SK-N-MC (cell line): ENCODE measurements around the gene GAL3ST3.
"Not testable (repeated sequence)": the region's sequence is repeated elsewhere in the genome, so short reads cannot be mapped to it uniquely, and the experiment has no call there.

Experiments used
- DNase-seq: peaks from one replicate; pipeline ENCODE4 v3.0.0-alpha.2; 2011; ENCODE audit warnings: low read depth, low spot score
- H3K27ac ChIP-seq: fragments of 200-600 bp; sonication (generic); 2 replicates; pipeline ENCODE4 v1.5.1; 2016; ENCODE audit warnings: mixed run types
- H3K36me3 ChIP-seq: fragments of 200-600 bp; sonication (generic); 2 replicates; pipeline ENCODE4 v1.6.1; 2017; ENCODE audit warnings: antibody characterized with exemption, low read length, mixed read lengths; ENCODE audit not compliant: insufficient read depth
- H3K4me3 ChIP-seq: fragments of 200-600 bp; sonication (generic); 2 replicates; pipeline ENCODE4 v1.5.1; 2016
- H3K9ac ChIP-seq: fragments of 200-600 bp; sonication (generic); 2 replicates; pipeline ENCODE4 v1.8.0; 2017; ENCODE audit warnings: mixed run types, mixed read lengths; ENCODE audit not compliant: insufficient read length
- H3K9me3 ChIP-seq: fragments of 200-600 bp; sonication (generic); 2 replicates; pipeline ENCODE4 v1.6.1; 2017; ENCODE audit warnings: low read depth, mild to moderate bottlenecking, antibody characterized with exemption, low read length, moderate library complexity, mixed read lengths
- EZH2 ChIP-seq: fragments of 200-600 bp; sonication (generic); IDR thresholded peaks from one replicate; pipeline ENCODE4 v1.6.1; 2017; ENCODE audit warnings: antibody characterized with exemption
- FOXP2 ChIP-seq: optimal IDR thresholded peaks from 2 replicates; pipeline ENCODE3; 2011; ENCODE audit warnings: mild to moderate bottlenecking, moderate library complexity; ENCODE audit not compliant: insufficient read depth; ENCODE audit errors: extremely low read length, control extremely low read depth
- POLR2AphosphoS5 ChIP-seq: IDR thresholded peaks from 2 replicates; pipeline ENCODE4 v1.6.1; 2012; ENCODE audit warnings: mild to moderate bottlenecking, low read depth, low read length, borderline replicate concordance

GAL3ST3 gene

GRCh38 chr11:66015454-66015881 lies 33.5 kb downstream of the GAL3ST3 start:
- no peak overlapping the region for H3K4me3 ChIP-seq
- no peak overlapping the region for H3K27ac ChIP-seq
- H3K9ac ChIP-seq, result no peak overlapping the region
- H3K36me3 ChIP-seq, result no peaks in the 10 kb centered on the region
- no peak for DNase-seq
- TF ChIP-seq FOXP2 (no peak), POLR2AphosphoS5 (no peak), EZH2 (no peak)
- H3K9me3 ChIP-seq, result no peaks in the 10 kb centered on the region

GRCh38 chr11:66014804-66015453 lies 34.0 kb downstream of the GAL3ST3 start:
- Histone ChIP-seq H3K9ac (no peak overlapping the region), H3K4me3 (no peak overlapping the region), H3K9me3 (no peaks in the 10 kb centered on the region), H3K36me3 (no peaks in the 10 kb centered on the region), H3K27ac (no peak overlapping the region)
- TF ChIP-seq EZH2, result no peak
- no peak for TF ChIP-seq FOXP2
- no peak for TF ChIP-seq POLR2AphosphoS5
- no peak for DNase-seq

DNA sequence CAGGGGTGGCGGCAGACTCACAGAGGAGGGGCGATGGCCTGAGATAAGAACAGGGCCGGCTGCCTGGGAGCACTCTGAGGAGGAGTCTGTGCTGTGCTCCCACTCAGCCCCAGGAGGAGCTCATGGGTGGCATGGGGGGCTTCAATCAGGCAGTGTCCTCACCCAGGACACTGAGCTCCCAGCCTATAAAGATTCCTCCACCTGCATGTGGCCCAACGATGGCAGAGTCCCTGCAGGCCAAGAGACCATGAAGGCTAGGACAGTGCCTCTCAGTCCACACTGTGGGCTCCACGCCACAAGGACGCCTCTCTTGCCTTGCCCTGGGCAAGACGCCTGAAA lies 35.2 kb downstream of the GAL3ST3 start:
- no peak overlapping the region for H3K4me3 ChIP-seq
- DNase-seq, result no peak
- H3K9ac ChIP-seq, result no peak overlapping the region
- H3K9me3 ChIP-seq, result no peaks in the 10 kb centered on the region
- H3K36me3 ChIP-seq, result no peaks in the 10 kb centered on the region
- TF ChIP-seq FOXP2, result no peak
- TF ChIP-seq POLR2AphosphoS5, result no peak
- no peak for TF ChIP-seq EZH2
- H3K27ac ChIP-seq, result no peak overlapping the region

DNA sequence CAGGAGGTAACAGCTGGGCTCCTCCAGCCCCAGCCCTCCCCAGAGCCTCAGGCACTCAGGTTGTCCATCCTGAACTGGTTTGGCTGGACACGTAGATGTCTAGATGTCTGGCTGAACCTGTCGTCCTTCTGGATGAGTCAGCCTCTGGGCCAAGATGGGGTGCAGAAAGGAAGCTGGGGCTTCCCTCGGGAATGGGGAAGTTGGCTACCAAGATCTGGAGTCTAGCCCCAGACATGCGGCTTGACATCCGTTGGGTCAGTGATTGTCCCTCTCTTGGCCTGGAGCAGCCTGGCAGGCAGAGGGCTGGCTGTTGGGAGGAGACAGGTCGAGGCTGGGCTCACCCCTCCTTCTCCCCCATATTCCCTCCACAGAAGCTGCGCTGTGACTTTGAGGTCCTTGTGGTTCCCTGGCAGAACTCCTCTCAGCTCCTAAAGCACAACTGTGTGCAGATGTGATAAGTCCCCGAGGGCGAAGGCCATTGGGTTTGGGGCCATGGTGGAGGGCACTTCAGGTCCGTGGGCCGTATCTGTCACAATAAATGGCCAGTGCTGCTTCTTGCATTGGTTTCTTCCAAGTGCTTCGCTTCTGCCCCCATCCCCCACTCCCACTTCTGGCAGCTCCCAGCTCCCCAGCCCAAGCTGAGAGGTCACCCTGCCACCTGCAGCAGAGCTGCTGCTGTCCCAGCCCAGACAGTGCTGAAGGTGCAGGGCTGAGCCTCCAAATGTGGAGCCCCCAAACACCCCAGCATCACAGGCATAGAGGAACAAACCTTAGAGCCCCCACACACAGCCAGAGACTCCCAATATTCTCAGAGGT lies 35.8 kb downstream of the GAL3ST3 start:
- no peaks in the 10 kb centered on the region for H3K9me3 ChIP-seq
- H3K27ac ChIP-seq, result no peak overlapping the region
- no peak for TF ChIP-seq POLR2AphosphoS5
- TF ChIP-seq FOXP2, result no peak
- TF ChIP-seq EZH2, result no peak
- no peaks in the 10 kb centered on the region for H3K36me3 ChIP-seq
- H3K4me3 ChIP-seq, result no peak overlapping the region
- no peak overlapping the region for H3K9ac ChIP-seq
- no peak for DNase-seq

GRCh38 chr11:66012371-66012945 lies 36.5 kb downstream of the GAL3ST3 start:
- no peak for DNase-seq
- Histone ChIP-seq H3K27ac (no peak overlapping the region), H3K36me3 (no peaks in the 10 kb centered on the region), H3K9ac (no peak overlapping the region), H3K9me3 (no peaks in the 10 kb centered on the region), H3K4me3 (no peak overlapping the region)
- TF ChIP-seq FOXP2, result no peak
- TF ChIP-seq POLR2AphosphoS5, result no peak
- no peak for TF ChIP-seq EZH2

GRCh38 chr11:66011785-66012303 lies 37.1 kb downstream of the GAL3ST3 start, which contains the start of gene CST6:
CST6 (plus strand) TSS chr11:66012008; CDS start chr11:66012045, 37 bp downstream.
- no peak within 1 kb of the TSS for H3K9ac ChIP-seq
- TF ChIP-seq EZH2 (no peak), FOXP2 (no peak), POLR2AphosphoS5 (no peak)
- H3K27ac ChIP-seq, result no peak within 1 kb of the TSS
- no peaks in the 10 kb centered on the region for H3K9me3 ChIP-seq
- no peaks in the 10 kb centered on the region for H3K36me3 ChIP-seq
- H3K4me3 ChIP-seq, result no peak within 1 kb of the TSS
- no peak for DNase-seq

- H3K9me3 ChIP-seq, result no peaks in the 10 kb centered on the region
- no peak for TF ChIP-seq FOXP2
- no peak overlapping the region for H3K27ac ChIP-seq
- H3K9ac ChIP-seq, result no peak overlapping the region
- no peak overlapping the region for H3K4me3 ChIP-seq
- H3K36me3 ChIP-seq, result no peaks in the 10 kb centered on the region
- no peak for DNase-seq
Measured at GRCh38 chr11:66011239-66011784, 37.6 kb downstream of the GAL3ST3 start.

DNA sequence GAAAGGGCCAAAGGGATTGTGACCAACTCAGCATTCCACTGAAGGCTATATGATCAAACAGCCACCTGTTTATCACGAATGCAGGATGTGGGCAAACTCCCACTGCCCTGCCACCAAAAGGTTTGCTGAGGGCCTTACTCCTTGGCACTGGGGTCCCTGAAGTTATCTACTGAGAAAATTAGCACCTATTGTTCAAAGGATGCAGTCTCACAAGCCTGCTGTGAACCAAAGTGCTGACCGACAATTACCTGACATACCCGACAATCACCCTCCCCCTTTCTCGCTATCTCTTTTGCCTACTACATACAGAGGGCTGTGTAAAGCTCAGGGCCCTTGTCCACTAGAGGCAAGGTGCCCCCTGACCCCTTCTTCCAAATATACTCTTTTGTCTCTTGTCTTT lies 38.9 kb downstream of the GAL3ST3 start:
- H3K4me3 ChIP-seq, DNase-seq, H3K9me3 ChIP-seq, H3K9ac ChIP-seq, H3K27ac ChIP-seq, H3K36me3 ChIP-seq: not testable (repeated sequence)
